H54 (cell line): ENCODE results near the gene RUBCN.
"Not testable (repeated sequence)": the region's sequence is repeated elsewhere in the genome, so short reads cannot be mapped to it uniquely, and the experiment has no call there.

Experiments
- DNase-seq: peaks from one replicate; pipeline ENCODE4 v3.0.0; 2011; ENCODE audit warnings: low spot score, mixed read lengths; ENCODE audit not compliant: insufficient read length
- FAIRE-seq: peaks from 3 replicates; lab custom pipeline; 2011; peaks lifted over from hg19 to GRCh38; lab: Jason Lieb, UNC
- POLR2A ChIP-seq: IDR thresholded peaks from 2 replicates; pipeline ENCODE4 v1.6.1; 2011; ENCODE audit warnings: low read depth, mild to moderate bottlenecking, low read length

RUBCN gene

GRCh38 chr3:197687570-197687969 lies 49.1 kb downstream of the RUBCN start:
- FAIRE-seq (no peak), DNase-seq (no peak)
- no peak for TF ChIP-seq POLR2A

- TF ChIP-seq POLR2A = no peak
- FAIRE-seq (no peak), DNase-seq (no peak)
Measured at GRCh38 chr3:197686899-197687298, 49.8 kb downstream of the RUBCN start.

GRCh38 chr3:197685546-197685945 lies 51.2 kb downstream of the RUBCN start:
- DNase-seq (no peak), FAIRE-seq (no peak)
- TF ChIP-seq POLR2A = no peak

GRCh38 chr3:197683191-197683590 lies 53.5 kb downstream of the RUBCN start:
- no peak for DNase-seq
- no peak for FAIRE-seq
- no peak for TF ChIP-seq POLR2A

GRCh38 chr3:197682713-197683112 lies 54.0 kb downstream of the RUBCN start:
- FAIRE-seq = no peak
- no peak for DNase-seq
- TF ChIP-seq POLR2A = no peak

- DNase-seq = no peak
- no peak for TF ChIP-seq POLR2A
- no peak for FAIRE-seq
Measured at GRCh38 chr3:197680955-197681521, 55.7 kb downstream of the RUBCN start.

- TF ChIP-seq POLR2A = no peak
- FAIRE-seq (no peak), DNase-seq (no peak)
Measured at GRCh38 chr3:197675951-197676350, 60.8 kb downstream of the RUBCN start.

- FAIRE-seq = no peak
- no peak for DNase-seq
- no peak for TF ChIP-seq POLR2A
Measured at GRCh38 chr3:197675563-197675860, 61.2 kb downstream of the RUBCN start.

GRCh38 chr3:197674741-197675562 lies 61.8 kb downstream of the RUBCN start:
- FAIRE-seq (no peak), DNase-seq (no peak)
- no peak for TF ChIP-seq POLR2A

GRCh38 chr3:197673170-197673569 lies 63.5 kb downstream of the RUBCN start:
- no peak for FAIRE-seq
- no peak for TF ChIP-seq POLR2A
- DNase-seq = no peak

- FAIRE-seq (no peak), DNase-seq (no peak)
- TF ChIP-seq POLR2A = no peak
Measured at GRCh38 chr3:197670361-197670760, 66.3 kb downstream of the RUBCN start.

- FAIRE-seq (no peak), DNase-seq (no peak)
- no peak for TF ChIP-seq POLR2A
Measured at GRCh38 chr3:197667968-197668367, 68.7 kb downstream of the RUBCN start.

GRCh38 chr3:197667293-197667692 lies 69.4 kb downstream of the RUBCN start:
- FAIRE-seq, DNase-seq: not testable (repeated sequence)

- not testable (repeated sequence) for DNase-seq, FAIRE-seq
Measured at GRCh38 chr3:197666221-197666842, 70.4 kb downstream of the RUBCN start.

GRCh38 chr3:197665549-197665948 lies 71.2 kb downstream of the RUBCN start:
- FAIRE-seq, DNase-seq: not testable (repeated sequence)

- not testable (repeated sequence) for DNase-seq, FAIRE-seq
Measured at GRCh38 chr3:197665142-197665491, 71.6 kb downstream of the RUBCN start.

- not testable (repeated sequence) for DNase-seq
- peak; percentile 6 for FAIRE-seq
Measured at GRCh38 chr3:197664414-197665141, 72.1 kb downstream of the RUBCN start.

GRCh38 chr3:197663367-197664140 lies 73.2 kb downstream of the RUBCN start:
- not testable (repeated sequence) for DNase-seq, FAIRE-seq
